ENCODE data around the gene CYP4Z1.
A peak's percentile ranks its signal among the peaks of the same experiment; 100 is the strongest.
"Not testable (repeated sequence)": the region's sequence is repeated elsewhere in the genome, so short reads cannot be mapped to it uniquely, and the experiment has no call there.

The CYP4Z1 gene

GRCh38 chr1:47140358-47140757 is 73.3 kb downstream of the CYP4Z1 start:
- H3K27me3 ChIP-seq (ENCODE audit: low read depth); H3K9me3 ChIP-seq; H3K36me3 ChIP-seq (replicated peaks); H3K4me1 ChIP-seq; H3K4me3 ChIP-seq; DNase-seq (ENCODE audit: low spot score in 2 of 2); in situ Hi-C loops (cut with MboI; ENCODE audit: low sequenced_read_pairs): not testable (repeated sequence)

GRCh38 chr1:47143654-47144053 is 76.6 kb downstream of the CYP4Z1 start:
- H3K4me3 ChIP-seq; H3K9me3 ChIP-seq; DNase-seq (ENCODE audit: low spot score in 2 of 2); H3K27me3 ChIP-seq (ENCODE audit: low read depth); H3K36me3 ChIP-seq (replicated peaks); in situ Hi-C loops (cut with MboI; ENCODE audit: low sequenced_read_pairs); H3K4me1 ChIP-seq: not testable (repeated sequence)

GRCh38 chr1:47146495-47146894 is 79.5 kb downstream of the CYP4Z1 start:
- H3K4me3 ChIP-seq; in situ Hi-C loops (cut with MboI; ENCODE audit: low sequenced_read_pairs); H3K27me3 ChIP-seq (ENCODE audit: low read depth); H3K9me3 ChIP-seq; H3K4me1 ChIP-seq; DNase-seq (ENCODE audit: low spot score in 2 of 2); H3K36me3 ChIP-seq (replicated peaks): not testable (repeated sequence)

- no peaks in the 10 kb centered on the region for H3K36me3 ChIP-seq (replicated peaks)
- no peak for DNase-seq (ENCODE audit: low spot score in 2 of 2)
- H3K4me3 ChIP-seq: no peak overlapping the region
- no peaks in the 10 kb centered on the region for H3K9me3 ChIP-seq
- H3K4me1 ChIP-seq: no peaks in the 10 kb centered on the region
- H3K27me3 ChIP-seq (ENCODE audit: low read depth): no peaks in the 10 kb centered on the region
- in situ Hi-C loops (cut with MboI; ENCODE audit: low sequenced_read_pairs): no loop called here
Measured at GRCh38 chr1:47147047-47147785, 80.2 kb downstream of the CYP4Z1 start.

- H3K27me3 ChIP-seq (ENCODE audit: low read depth); H3K36me3 ChIP-seq (replicated peaks); H3K4me3 ChIP-seq; in situ Hi-C loops (cut with MboI; ENCODE audit: low sequenced_read_pairs); H3K9me3 ChIP-seq; H3K4me1 ChIP-seq: not testable (repeated sequence)
- peak in 1 of 2 experiments; percentile 7 for DNase-seq (ENCODE audit: low spot score in 2 of 2)
Measured at GRCh38 chr1:47149162-47149561, 82.1 kb downstream of the CYP4Z1 start.

- H3K36me3 ChIP-seq (replicated peaks); H3K4me3 ChIP-seq; H3K9me3 ChIP-seq; H3K27me3 ChIP-seq (ENCODE audit: low read depth); in situ Hi-C loops (cut with MboI; ENCODE audit: low sequenced_read_pairs); DNase-seq (ENCODE audit: low spot score in 2 of 2); H3K4me1 ChIP-seq: not testable (repeated sequence)
Measured at GRCh38 chr1:47156457-47156856, 89.4 kb downstream of the CYP4Z1 start.

GRCh38 chr1:47157957-47158356 is 90.9 kb downstream of the CYP4Z1 start:
- DNase-seq (ENCODE audit: low spot score in 2 of 2); in situ Hi-C loops (cut with MboI; ENCODE audit: low sequenced_read_pairs); H3K4me1 ChIP-seq; H3K9me3 ChIP-seq; H3K27me3 ChIP-seq (ENCODE audit: low read depth); H3K4me3 ChIP-seq; H3K36me3 ChIP-seq (replicated peaks): not testable (repeated sequence)

- H3K9me3 ChIP-seq: no peaks in the 10 kb centered on the region
- no peak overlapping the region for H3K4me3 ChIP-seq
- no peak for DNase-seq (ENCODE audit: low spot score in 2 of 2)
- in situ Hi-C loops (cut with MboI; ENCODE audit: low sequenced_read_pairs): no loop called here
- no peaks in the 10 kb centered on the region for H3K27me3 ChIP-seq (ENCODE audit: low read depth)
- no peaks in the 10 kb centered on the region for H3K4me1 ChIP-seq
- no peaks in the 10 kb centered on the region for H3K36me3 ChIP-seq (replicated peaks)
Measured at GRCh38 chr1:47160716-47161115, 93.7 kb downstream of the CYP4Z1 start.

GRCh38 chr1:47161298-47162040 is 94.4 kb downstream of the CYP4Z1 start:
- no peaks in the 10 kb centered on the region for H3K9me3 ChIP-seq
- H3K36me3 ChIP-seq (replicated peaks): no peaks in the 10 kb centered on the region
- no peaks in the 10 kb centered on the region for H3K4me1 ChIP-seq
- in situ Hi-C loops (cut with MboI; ENCODE audit: low sequenced_read_pairs): no loop called here
- H3K27me3 ChIP-seq (ENCODE audit: low read depth): no peaks in the 10 kb centered on the region
- DNase-seq (ENCODE audit: low spot score in 2 of 2): no peak
- H3K4me3 ChIP-seq: no peak overlapping the region

- DNase-seq (ENCODE audit: low spot score in 2 of 2): no peak
Measured at GRCh38 chr1:47164552-47164951, 97.5 kb downstream of the CYP4Z1 start.

More at GRCh38 chr1:47164552-47164951, 97.5 kb downstream of the CYP4Z1 start:
- no peaks in the 10 kb centered on the region for H3K4me1 ChIP-seq
- in situ Hi-C loops (cut with MboI; ENCODE audit: low sequenced_read_pairs): no loop called here
- no peaks in the 10 kb centered on the region for H3K36me3 ChIP-seq (replicated peaks)
- no peak overlapping the region for H3K4me3 ChIP-seq
- no peaks in the 10 kb centered on the region for H3K27me3 ChIP-seq (ENCODE audit: low read depth)
- no peaks in the 10 kb centered on the region for H3K9me3 ChIP-seq
